K562 (cell line): Measurements from ENCODE around the gene SCN4A. TPM values are rescaled to one million over a fixed set of nuclear protein-coding genes. Genes with fewer than 3 reads are reported as not detected.

Experiments used
- FOXJ2 ChIP-seq: fragments of 200-800 bp; sonication (Bioruptor generic); IDR thresholded peaks from 2 replicates; pipeline ENCODE4 v1.6.1; 2016; ENCODE audit warnings: missing genetic modification characterization, missing compliant biosample characterization
- MGA ChIP-seq: fragments of 450-650 bp; IDR thresholded peaks from 2 replicates; pipeline ENCODE4 v1.6.1; 2016; ENCODE audit warnings: mild to moderate bottlenecking, moderate library complexity
- SMARCA5 ChIP-seq: fragments of 450-650 bp; IDR thresholded peaks from 2 replicates; pipeline ENCODE4 v1.6.1; 2016
- polyA plus RNA-seq, 8 experiments: library from polyadenylated mRNA; depleted of rRNA in 4 of 8; stranded (reverse) in 5 of 8; unstranded in 3 of 8; fragments of >200 nt; fragmentation: Nextera tagmentation in 2 of 8; fragmentation: Illumina TruSeq in 1 of 8; extraction: Ambion mirVana in 2 of 8; extraction: Trizol in 1 of 8; gene quantifications; 2 replicates each; pipeline versions ENCODE4 v1.2.1 to v1.2.3, GENCODE V29; 2011 to 2014; ENCODE audit warnings: inconsistent platforms in 1 of 8, missing spikeins in 1 of 8
- total RNA-seq, 7 experiments: library from RNA; depleted of rRNA in 6 of 7; stranded (reverse); fragments of >200 nt in 6 of 7; fragmentation: Illumina TruSeq in 2 of 7; extraction: Trizol in 2 of 7; gene quantifications; 2 replicates each; pipeline versions ENCODE4 v1.2.1 to v1.2.3, GENCODE V29; 2011 to 2021; ENCODE audit warnings: low replicate concordance in 1 of 7

Gene SCN4A
- total and polyA plus RNA-seq, 9 of the 15 experiments (the other 6 are each of a cell fraction or from before 2014, with no cell fraction given) = 0.29 to 2.6 (median 1.4) TPM

- TF ChIP-seq MGA (no peak), FOXJ2 (tag) (no peak), SMARCA5 (no peak)
- TF ChIP-seq, all 486 proteins: peak for 16
Observed at GRCh38 chr17:63946440-63947363, 26.0 kb downstream of the SCN4A start (continued).
